GM19467 (cell line): Measurements from ENCODE around the gene SLC35A5.

Source experiments
- ATAC-seq: cut with Tn5 transposase; IDR thresholded peaks from one replicate; pipeline ENCODE4 v1.9.1; 2021; ENCODE audit warnings: mild to moderate bottlenecking, moderate library complexity; ENCODE audit not compliant: unreplicated experiment

SLC35A5 gene

GRCh38 chr3:112619295-112619694 lies 57.5 kb downstream of the SLC35A5 start:
- ATAC-seq = peak; percentile 58

- no peak for ATAC-seq
These were observed 61.4 kb downstream of the SLC35A5 start for GRCh38 chr3:112623213-112623612.

DNA sequence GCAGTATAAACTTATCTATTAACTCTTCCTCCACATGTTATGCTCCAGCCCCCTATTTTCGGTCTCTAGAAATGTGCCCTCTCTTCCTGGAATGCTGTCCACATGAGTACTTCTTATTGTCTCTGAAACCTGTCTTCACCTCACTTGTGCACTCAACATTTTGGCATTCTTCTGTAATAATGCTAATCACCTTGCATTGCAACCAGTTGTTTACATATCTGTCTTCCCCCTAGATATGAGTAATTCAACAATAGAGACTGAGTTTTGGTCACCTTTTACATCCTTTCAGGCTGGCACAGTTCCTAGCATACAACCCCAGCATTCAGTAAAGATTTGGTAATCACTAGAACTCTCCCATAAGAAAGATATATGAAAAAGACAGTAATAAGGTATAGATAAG lies 61.9 kb downstream of the SLC35A5 start:
- no peak for ATAC-seq

DNA sequence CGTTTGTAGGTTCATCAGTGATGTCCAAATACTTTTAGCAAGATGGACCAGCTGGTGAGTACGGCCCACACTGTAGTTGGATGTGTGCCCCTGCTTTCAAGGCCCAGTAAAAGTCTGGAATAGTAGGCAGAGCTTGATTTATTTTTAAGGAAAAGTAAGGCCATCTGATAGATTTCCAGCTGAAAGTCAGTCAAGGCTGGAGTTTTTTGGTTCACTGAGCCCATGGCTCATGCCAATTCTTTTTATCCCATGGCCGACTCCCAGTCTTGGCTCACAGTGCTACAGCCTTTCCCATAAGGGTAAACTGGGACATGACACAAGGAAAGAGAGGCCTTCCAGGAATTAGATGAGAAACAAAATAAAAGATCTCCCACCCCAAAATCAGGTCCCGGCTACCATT lies 65.6 kb downstream of the SLC35A5 start:
- ATAC-seq = no peak

DNA sequence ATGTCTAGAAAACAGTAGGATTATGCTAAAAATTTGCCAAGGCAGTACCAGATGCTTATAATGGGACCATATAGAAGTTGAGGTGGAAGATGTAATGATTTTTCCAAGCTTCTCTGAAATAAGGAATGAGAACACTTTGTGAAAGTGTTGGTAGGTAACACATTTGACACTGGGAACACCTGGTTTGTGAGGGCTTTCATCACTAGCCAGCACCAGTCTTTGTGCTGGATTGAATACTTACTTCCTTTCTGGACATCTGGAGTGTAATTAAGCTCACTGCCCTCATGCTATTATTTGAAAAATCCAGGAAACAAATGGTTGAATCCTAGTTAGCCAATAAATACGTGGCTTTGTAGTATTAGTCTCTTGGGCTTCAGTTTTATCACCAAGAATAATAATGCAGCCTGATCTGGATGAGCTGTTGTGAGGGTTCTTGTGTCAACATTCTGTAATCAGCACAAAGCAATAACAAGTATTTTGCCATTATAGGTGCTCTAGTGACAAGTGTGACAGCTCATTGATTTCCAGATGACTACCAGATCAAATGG lies 66.1 kb downstream of the SLC35A5 start:
- no peak for ATAC-seq

- ATAC-seq = no peak
These were observed 67.6 kb downstream of the SLC35A5 start for GRCh38 chr3:112629425-112629824.

- ATAC-seq = no peak
These were observed 69.4 kb downstream of the SLC35A5 start for GRCh38 chr3:112631257-112631656.

DNA sequence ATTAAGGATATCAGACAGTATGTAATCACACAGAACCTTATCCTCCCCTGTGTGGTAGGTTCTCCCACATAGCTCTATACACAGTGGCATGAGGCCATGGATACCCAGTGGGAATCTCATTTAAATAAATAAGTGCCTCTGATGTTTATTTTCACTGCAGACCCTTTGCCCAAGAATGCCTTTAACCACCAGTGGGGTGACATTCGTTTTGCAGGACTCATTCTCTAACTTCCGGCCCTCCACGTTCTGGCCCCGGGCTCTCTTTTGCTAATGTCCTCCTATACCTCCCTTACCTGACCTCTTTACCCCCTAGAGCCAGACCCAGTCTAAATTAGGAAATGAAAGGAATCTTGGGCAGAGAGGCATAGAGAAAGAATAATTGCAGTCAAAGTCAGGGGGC lies 70.8 kb downstream of the SLC35A5 start:
- ATAC-seq = no peak

DNA sequence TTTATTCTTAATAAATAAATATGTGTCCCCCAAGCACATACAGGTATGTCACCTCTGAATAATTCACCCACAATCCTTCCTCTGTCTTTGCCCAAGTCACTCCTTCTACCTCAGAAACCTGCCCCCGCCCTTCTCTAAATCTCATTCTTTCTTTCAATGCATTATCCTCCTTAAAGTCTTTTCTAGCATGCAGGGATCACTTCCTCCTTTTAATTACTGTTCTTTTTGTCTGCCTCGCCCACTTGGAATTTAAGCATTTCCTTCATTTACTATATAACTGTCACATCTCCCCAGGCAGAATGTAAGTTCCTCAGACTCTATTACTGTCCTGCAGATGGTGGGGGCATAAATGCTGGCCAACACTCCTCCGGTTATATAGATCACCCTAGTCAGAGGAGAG lies 71.3 kb downstream of the SLC35A5 start:
- ATAC-seq = no peak

- ATAC-seq = no peak
These were observed 71.9 kb downstream of the SLC35A5 start for GRCh38 chr3:112633757-112634156.

- no peak for ATAC-seq
These were observed 73.1 kb downstream of the SLC35A5 start for GRCh38 chr3:112634786-112635541.
